Measurements from ENCODE around the gene ATRNL1. TPM values are rescaled to one million over a fixed set of nuclear protein-coding genes. Genes with fewer than 3 reads are reported as not detected.
A peak's percentile ranks its signal among the peaks of the same experiment; 100 is the strongest.
"Not testable (repeated sequence)": the region's sequence is repeated elsewhere in the genome, so short reads cannot be mapped to it uniquely, and the experiment has no call there.

The ATRNL1 gene
- total RNA-seq, 1 experiment from 2014 or later: 5.8 TPM

GRCh38 chr10:115219203-115219602 is 126.0 kb downstream of the ATRNL1 start:
- DNase-seq (ENCODE audit: low spot score): no peak

- DNase-seq (ENCODE audit: low spot score): no peak
Measured at GRCh38 chr10:115222039-115222438, 128.9 kb downstream of the ATRNL1 start.

- DNase-seq (ENCODE audit: low spot score): no peak
Measured at GRCh38 chr10:115239761-115240160, 146.6 kb downstream of the ATRNL1 start.

GRCh38 chr10:115250784-115251183 is 157.6 kb downstream of the ATRNL1 start:
- DNase-seq (ENCODE audit: low spot score): no peak

GRCh38 chr10:115253765-115254164 is 160.6 kb downstream of the ATRNL1 start:
- not testable (repeated sequence) for DNase-seq (ENCODE audit: low spot score)

- DNase-seq (ENCODE audit: low spot score): no peak
Measured at GRCh38 chr10:115272482-115272881, 179.3 kb downstream of the ATRNL1 start.

- no peak for DNase-seq (ENCODE audit: low spot score)
Measured at GRCh38 chr10:115278294-115278693, 185.1 kb downstream of the ATRNL1 start.

GRCh38 chr10:115295213-115295805 is 202.1 kb downstream of the ATRNL1 start:
- no peak for DNase-seq (ENCODE audit: low spot score)

GRCh38 chr10:115300080-115300479 is 206.9 kb downstream of the ATRNL1 start:
- no peak for DNase-seq (ENCODE audit: low spot score)

GRCh38 chr10:115319669-115320068 is 226.5 kb downstream of the ATRNL1 start:
- not testable (repeated sequence) for DNase-seq (ENCODE audit: low spot score)

GRCh38 chr10:115321360-115321759 is 228.2 kb downstream of the ATRNL1 start:
- no peak for DNase-seq (ENCODE audit: low spot score)

- DNase-seq (ENCODE audit: low spot score): no peak
Measured at GRCh38 chr10:115328331-115328730, 235.2 kb downstream of the ATRNL1 start.

- no peak for DNase-seq (ENCODE audit: low spot score)
Measured at GRCh38 chr10:115335366-115335765, 242.2 kb downstream of the ATRNL1 start.

GRCh38 chr10:115355162-115355760 is 262.1 kb downstream of the ATRNL1 start:
- peak; percentile 68 for DNase-seq (ENCODE audit: low spot score)

GRCh38 chr10:115367920-115368319 is 274.8 kb downstream of the ATRNL1 start:
- not testable (repeated sequence) for DNase-seq (ENCODE audit: low spot score)

GRCh38 chr10:115379064-115379463 is 285.9 kb downstream of the ATRNL1 start:
- DNase-seq (ENCODE audit: low spot score): no peak

- no peak for DNase-seq (ENCODE audit: low spot score)
Measured at GRCh38 chr10:115384665-115385064, 291.5 kb downstream of the ATRNL1 start.

GRCh38 chr10:115390607-115391006 is 297.4 kb downstream of the ATRNL1 start:
- DNase-seq (ENCODE audit: low spot score): no peak

GRCh38 chr10:115398026-115398425 is 304.9 kb downstream of the ATRNL1 start:
- DNase-seq (ENCODE audit: low spot score): no peak

- DNase-seq (ENCODE audit: low spot score): peak; percentile 7
Measured at GRCh38 chr10:115402699-115403098, 309.5 kb downstream of the ATRNL1 start.

- not testable (repeated sequence) for DNase-seq (ENCODE audit: low spot score)
Measured at GRCh38 chr10:115405838-115406237, 312.7 kb downstream of the ATRNL1 start.

GRCh38 chr10:115409347-115409746 is 316.2 kb downstream of the ATRNL1 start:
- no peak for DNase-seq (ENCODE audit: low spot score)

- DNase-seq (ENCODE audit: low spot score): peak; percentile 63
Measured at GRCh38 chr10:115417585-115418265, 324.6 kb downstream of the ATRNL1 start.

All from H4 (cell line).